Stimulated activated CD8-positive, alpha-beta memory T cell treated with anti-CD3 and anti-CD28 coated beads, Interleukin-12 subunit alpha, Interleukin-12 subunit beta, amount 100 ng/mL, for 24 hours (primary cell): ENCODE measurements around the gene EMB.
"Not testable (repeated sequence)": the region's sequence is repeated elsewhere in the genome, so short reads cannot be mapped to it uniquely, and the experiment has no call there.

Source experiments
- DNase-seq: peaks from one replicate; pipeline ENCODE4 v3.0.0-alpha.2; 2020; ENCODE audit errors: extremely low read depth

EMB gene

DNA sequence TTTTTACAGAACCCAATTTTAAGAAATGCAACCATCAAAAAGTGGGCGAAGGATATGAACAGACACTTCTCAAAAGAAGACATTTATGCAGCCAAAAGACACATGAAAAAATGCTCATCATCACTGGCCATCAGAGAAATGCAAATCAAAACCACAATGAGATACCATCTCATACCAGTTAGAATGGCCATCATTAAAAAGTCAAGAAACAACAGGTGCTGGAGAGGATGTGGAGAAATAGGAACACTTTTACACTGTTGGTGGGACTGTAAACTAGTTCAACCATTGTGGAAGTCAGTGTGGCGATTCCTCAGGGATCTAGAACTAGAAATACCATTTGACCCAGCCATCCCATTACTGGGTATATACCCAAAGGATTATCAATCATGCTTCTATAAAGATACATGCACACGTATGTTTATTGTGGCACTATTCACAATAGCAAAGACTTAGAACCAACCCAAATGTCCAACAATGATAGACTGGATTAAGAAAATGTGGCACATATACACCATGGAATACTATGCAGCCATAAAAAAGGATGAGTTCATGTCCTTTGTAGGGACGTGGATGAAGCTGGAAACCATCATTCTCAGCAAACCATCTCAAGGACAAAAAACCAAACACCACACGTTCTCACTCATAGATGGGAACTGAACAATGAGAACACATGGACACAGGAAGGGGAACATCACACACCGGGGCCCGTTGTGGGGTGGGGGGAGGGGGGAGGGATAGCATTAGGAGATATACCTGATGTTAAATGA, 19.7 kb downstream of the EMB start:
- not testable (repeated sequence) for DNase-seq

DNA sequence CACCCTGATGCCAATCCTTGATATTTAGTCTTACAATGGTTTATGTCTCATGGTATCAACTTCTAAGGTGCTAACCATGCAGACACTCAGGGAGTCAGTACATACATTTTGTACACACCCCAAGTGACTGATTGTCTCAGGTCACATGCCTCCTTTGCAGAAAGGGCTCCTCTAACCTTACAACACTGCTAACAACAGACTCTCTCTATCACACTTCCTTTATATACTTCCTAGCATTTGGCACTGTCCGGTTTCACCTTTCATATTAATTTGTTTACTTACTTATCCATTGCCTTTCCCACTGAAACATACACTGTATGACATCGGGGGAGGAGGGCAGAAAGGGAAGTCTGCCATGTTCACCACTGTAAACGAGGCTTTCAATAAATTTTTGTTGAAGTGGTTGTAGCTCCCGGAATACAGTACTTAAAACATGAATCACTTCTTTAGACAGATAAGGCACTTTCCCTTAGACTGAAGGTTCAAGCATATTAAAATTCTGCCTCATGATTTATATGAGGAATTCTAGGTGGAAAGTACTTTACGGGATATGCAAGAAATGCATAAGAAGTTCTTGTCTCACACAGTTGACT, 20.6 kb downstream of the EMB start:
- no peak for DNase-seq

DNA sequence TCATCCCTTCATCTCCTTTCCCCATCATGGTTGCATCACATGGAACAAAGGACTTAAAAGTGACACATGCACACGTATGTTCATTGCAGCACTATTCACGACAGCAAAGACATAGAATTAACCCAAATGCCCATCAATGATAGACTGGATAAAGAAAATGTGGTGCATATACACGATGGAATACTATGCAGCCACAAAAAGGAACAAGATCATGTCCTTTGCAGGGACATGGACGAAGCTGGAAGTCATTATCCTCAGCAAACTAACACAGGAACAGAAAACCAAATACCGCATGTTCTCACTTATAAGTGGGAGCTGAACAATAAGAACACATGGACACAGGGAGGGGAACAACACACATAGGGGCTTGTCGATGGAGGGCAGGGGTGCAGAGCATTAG, 21.4 kb downstream of the EMB start:
- DNase-seq, result not testable (repeated sequence)

DNA sequence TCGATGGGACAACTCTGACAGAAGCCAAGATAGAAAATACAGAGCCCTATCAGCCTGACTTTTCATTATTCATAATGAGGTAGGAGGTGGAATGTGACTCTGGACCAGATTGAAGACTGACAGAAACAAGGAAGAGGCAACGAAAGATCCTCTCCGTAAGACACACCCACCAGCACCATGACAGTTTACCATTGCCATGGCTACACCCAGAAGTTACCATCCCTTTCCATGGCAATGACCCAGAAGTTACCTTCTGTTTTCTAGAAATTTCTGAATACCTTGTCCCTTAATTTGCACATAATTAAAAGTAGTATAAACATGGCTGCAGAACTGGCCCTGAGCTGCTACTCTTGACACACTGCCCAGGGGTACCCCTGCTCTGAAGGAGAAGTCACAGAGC, 24.5 kb downstream of the EMB start:
- DNase-seq, result not testable (repeated sequence)

DNA sequence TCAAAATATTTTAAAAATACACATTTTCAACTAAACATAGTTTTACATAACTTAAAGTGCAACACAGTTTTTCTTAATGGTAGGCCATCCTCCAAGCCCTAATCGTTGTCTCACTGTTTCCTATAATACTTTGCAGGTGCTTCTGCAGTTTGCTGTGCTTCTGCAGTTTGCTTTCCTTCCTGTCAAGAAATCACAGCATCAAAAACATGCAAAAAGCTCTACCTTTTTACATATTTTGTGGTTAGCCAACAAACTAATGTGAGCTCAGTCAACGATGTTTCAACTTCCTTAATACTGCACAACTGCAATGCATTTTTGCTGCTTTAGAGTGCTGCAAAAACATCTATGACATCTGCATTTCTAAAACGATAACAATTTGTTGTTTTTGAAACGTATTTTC, 25.2 kb downstream of the EMB start:
- no peak for DNase-seq

DNA sequence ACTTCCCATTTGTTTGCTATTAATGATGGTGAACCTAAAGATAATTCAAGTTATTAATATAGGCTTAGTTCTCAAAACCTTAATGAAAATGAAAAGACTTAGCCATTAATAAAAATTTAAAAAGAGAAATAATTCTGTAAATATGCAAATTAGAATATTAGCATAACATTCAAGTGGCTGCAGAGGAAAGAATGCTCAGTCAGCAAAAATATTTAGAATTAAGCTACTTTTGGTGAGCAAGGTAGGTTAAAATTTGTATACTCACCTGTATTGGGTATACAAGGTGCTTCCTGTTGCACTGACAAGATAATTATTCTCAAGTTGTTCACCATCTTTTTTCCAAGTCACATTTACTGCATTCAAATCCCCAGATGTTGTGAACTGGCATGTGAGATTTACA, 30.2 kb downstream of the EMB start:
- not testable (repeated sequence) for DNase-seq

DNA sequence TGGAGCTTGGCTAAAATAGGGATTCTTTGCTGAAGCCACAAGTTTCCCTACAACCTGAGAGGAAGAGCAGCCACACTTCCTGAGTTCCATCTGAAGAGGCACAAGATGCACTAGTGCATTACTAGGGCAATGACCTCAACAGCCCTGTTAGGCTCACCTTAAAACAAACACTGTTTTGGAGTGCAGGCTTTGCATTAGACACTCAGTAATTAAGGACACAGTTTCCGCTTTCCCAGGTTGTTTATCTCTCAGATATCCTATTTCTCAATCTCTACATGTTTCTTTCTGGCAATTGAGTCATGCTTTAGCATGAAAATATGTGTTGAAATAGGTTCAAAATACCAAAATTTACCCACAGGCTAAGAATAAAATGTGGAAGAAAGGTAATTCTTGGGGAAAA, 34.2 kb downstream of the EMB start:
- DNase-seq, result no peak

DNA sequence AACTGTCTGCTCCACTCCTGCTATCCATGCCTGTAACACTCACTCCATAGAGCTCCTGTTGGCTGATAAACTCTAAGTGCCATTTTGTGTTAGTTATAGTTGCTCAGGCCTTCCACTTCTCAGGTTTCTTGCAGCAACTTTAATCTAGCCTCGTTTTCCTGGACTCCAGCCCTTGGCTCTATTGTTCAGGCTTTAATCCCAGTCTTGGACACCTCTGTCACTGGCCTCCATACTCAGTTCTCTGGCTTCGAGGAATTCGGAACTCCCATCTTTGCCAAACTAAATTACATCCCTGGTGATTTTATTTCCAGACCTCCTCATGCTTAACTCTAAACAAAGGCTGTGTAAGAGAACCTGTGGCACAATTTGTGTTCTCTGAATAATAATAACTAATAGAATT, 39.8 kb downstream of the EMB start:
- DNase-seq, result no peak

DNA sequence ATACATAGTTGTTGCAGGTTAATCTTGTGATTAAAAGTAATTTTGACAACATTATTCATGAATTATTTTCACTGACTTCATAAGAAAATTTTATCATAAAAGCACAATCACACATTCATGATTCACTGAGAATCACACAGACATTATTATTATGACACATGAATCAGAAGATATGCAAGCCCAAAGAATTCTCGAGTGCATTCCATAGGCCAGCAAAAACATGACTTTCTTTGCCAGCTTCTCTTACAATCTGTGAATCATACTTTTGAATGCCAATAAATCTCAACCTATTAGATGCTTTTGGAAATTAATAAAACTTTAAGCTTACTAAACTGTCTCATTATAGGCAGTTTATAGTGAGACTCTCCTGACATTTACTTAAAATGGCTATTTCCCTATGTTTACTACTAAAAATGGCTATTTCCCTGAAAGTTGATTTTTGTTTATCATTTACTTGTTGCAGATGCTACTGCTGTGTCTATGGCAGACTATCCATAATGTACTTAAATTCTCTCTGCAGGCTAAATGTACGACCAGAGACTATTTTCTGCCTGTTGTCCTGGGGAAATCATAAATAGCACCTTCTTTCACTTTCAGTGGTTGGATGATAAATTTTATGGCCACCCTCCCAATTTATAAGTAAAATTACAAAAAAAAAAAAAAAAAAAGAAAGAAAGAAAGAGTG, 47.0 kb downstream of the EMB start:
- DNase-seq, result not testable (repeated sequence)

DNA sequence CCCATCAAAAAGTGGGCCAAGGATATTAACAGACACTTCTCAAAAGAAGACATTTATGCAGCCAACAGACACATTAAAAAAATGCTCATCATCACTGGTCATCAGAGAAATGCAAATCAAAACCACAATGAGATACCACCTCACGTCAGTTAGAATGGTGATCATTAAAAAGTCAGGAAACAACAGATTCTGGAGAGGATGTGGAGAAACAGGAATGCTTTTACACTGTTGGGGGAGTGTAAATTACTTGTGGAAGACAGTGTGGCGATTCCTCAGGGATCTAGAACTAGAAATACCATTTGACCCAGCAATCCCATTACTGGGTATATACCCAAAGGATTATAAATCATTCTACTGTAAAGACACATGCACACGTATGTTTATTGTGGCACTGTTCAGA, 48.8 kb downstream of the EMB start:
- not testable (repeated sequence) for DNase-seq

DNA sequence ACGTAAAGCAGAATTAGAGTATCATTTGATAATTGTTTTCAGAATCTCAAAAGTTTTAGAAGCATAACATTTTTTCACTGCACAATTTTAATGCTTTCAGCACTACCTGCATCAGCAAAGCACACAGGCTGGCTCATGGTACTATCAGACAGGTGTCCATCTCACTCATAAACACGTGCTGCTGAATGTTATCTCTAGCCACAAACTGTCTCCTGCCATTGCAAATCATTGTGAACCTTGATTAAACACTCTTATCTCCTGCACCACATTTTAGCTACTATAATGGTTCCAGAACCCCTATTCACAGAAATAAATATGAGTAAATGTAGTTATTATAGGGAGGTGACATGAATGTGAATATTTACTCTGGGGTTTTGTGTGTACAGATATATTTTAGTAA, 56.7 kb downstream of the EMB start:
- not testable (repeated sequence) for DNase-seq

DNA sequence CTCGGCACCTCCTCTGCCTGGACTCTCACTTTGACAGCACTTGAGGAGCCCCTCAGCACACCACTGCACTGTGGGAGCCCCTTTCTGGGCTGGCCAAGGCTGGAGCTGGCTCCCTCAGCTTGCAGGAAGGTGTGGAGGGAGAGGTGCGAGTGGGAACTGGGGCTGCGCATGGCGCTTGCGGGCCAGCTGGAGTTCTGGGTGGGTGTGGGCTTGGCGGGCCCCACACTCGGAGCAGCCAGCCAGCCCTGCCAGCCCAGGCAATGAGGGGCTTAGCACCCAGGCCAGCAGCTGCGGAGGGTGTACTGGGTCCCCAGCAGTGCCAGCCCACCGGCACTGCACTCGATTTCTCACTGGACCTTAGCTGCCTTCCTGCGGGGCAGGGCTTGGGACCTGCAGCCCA, 64.4 kb downstream of the EMB start:
- not testable (repeated sequence) for DNase-seq

DNA sequence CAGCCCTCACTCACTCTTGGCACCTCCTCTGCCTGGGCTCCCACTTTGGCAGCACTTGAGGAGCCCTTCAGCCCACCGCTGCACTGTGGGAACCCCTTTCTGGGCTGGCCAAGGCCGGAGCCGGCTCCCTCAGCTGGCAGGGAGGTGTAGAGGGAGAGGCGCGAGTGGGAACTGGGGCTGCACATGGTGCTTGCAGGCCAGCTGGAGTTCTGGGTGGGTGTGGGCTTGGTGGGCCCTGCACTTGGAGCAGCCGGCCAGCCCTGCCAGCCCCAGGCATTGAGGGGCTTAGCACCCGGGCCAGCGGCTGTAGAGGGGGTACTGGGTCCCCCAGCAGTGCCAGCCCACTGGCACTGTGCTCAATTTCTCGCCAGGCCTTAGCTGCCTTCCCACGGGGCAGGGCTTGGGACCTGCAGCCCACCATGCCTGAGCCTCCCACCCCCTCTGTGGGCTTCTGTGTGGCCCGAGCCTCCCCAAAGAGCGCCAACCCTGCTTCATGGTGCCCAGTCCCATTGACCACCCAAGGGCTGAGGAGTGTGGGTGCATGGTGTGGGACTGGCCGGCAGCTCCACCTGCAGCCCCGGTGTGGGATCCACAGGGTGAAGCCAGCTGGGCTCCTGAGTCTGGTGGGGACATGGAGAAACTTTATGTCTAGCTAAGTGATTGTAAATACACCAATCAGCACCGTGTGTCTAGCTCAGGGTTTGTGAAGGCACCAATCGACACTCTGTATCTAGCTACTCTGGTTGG, 71.6 kb downstream of the EMB start:
- DNase-seq, result not testable (repeated sequence)

DNA sequence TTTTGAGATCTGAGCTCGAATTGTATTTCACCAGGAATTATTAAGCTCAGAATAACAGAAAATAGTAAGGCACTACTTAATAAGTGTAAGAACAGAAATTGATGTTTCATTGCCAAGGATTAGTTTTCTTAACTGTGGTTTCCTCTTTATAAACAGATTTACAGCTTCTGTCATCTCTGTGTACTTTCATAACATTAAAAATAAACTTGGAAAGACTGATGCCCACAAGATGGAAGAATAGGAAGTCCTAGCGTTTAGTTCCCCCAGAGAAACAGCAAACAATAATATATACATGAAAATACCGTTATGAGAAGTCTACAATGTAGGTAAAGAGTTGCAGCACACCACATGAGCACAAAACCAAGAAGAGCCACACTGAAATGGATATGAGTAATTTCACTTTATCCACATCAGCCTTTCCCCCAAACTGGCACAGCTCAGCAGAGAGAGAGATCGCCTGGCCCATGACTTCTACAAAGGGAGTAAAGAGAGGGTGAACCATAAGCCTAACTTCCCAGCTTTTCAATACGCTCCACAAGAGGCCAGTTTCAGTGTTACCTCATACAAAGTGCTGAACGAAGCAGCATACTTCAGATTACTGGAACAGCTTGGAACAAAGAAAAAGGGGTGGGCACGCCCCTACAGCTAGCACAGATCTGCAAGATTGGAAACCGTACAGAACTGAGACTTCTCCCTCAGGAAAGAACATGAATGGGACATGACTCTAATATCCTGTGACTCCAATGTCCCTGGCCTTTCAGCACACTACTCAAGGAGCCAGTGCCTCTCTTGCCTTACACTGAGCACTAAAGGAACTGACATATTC, 75.4 kb downstream of the EMB start:
- DNase-seq, result no peak

DNA sequence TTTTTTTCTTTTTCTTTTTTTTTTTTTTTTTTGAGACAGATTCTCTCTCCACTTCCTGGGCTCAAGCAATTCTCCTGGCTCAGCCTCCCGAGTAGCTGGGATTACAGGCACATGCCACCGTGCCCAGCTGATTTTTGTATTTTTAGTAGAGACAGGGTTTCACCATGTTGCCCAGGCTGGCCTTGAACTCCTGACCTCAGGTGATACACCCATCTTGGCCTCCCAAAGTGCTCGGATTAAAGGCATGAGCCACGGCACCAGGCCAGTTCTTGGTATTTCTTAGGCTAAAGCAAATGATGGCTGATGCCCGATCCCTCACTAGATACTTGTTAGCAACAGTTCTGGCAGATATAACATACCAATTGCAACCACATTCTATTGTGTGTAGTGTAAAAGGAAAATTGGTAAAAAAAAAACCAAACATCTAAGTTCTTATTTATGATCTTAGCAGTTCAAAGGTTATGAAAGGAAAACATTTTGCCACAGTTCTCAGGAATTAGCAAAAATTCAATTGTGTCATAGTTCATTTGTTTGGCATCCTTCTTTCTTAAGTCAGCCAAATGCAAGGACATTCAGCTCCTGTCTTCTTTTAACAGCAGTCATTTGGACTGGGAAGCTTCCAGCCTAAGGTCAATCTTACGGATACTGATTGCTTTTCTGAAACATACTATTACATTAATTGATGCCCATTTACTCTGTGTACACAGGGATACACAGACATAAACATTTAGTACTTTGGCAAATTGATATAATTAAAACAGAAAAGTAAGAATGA, 76.4 kb downstream of the EMB start:
- not testable (repeated sequence) for DNase-seq

DNA sequence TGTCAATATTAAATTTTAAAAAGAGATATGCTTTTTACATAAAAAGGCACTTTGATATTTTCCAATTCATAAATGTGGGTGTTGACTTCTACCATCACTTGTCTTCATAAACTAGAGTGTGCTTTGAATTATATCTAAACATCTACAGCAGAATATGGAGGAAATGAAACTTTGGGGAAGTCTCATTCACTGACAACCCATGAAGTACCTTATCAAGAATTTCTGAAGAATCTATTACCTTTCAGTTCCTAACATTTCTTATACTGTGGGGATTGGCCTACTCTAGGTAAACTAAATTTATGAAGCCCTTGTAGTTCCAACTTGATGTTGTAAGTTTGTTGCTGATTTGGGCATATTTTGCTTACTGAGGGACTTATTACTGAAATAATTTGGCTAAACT, 81.9 kb downstream of the EMB start:
- DNase-seq, result no peak

DNA sequence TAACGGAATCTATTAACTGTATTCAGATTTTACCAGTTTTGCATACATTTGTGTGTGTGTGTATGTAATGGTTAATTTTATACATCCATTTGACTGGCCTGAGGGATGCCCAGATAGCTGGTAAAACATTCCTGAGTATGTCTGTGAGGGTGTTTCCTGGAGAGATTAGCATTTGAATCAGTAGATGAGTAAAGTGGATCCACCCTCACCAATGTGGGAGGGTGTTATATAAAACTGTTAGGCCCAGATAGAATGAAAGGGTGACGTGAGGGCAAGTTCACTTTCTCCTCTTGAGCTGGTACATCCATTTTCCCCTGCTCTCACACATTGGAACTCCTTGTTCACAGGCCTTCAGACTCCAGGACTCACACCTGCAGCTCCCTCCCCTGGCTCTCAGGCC, 88.7 kb downstream of the EMB start:
- DNase-seq, result no peak
